CD14-positive monocyte (primary cell): ENCODE measurements around the gene DLX5. TPM values are rescaled to one million over a fixed set of nuclear protein-coding genes. Genes with fewer than 3 reads are reported as not detected.
A peak's percentile ranks its signal among the peaks of the same experiment; 100 is the strongest.

Experiments
- DNase-seq, 3 donors: peaks; one replicate each; pipeline ENCODE4 v3.0.0-alpha.2; 2011 to 2022
- H2AFZ ChIP-seq: 2 replicates; pipeline ENCODE4 v1.6.0; 2012; ENCODE audit warnings: mild to moderate bottlenecking, low read depth, low read length, inconsistent platforms; ENCODE audit not compliant: insufficient read depth, poor library complexity, severe bottlenecking
- H3K27ac ChIP-seq, 2 donors: 1 replicate in 1 of 2; 2 replicates in 1 of 2; pipeline ENCODE4 v1.5.1; 2012 to 2013; ENCODE audit warnings: low read length in 2 of 2, control low read depth in 1 of 2, inconsistent platforms in 1 of 2, low read depth in 1 of 2, mild to moderate bottlenecking in 1 of 2
- H3K27me3 ChIP-seq, 2 donors: one replicate each; pipeline versions ENCODE4 v1.6.0 to v1.6.1; 2011 to 2013; ENCODE audit warnings: low read length in 2 of 2; ENCODE audit not compliant: control insufficient read depth in 2 of 2, insufficient read depth in 2 of 2
- H3K36me3 ChIP-seq, 2 donors: replicated peaks in 1 of 2; 1 replicate in 1 of 2; 2 replicates in 1 of 2; pipeline versions ENCODE4 v1.5.1 to v1.6.1; 2012 to 2013; ENCODE audit warnings: low read length in 2 of 2, control low read depth in 1 of 2, inconsistent platforms in 1 of 2, mild to moderate bottlenecking in 1 of 2; ENCODE audit not compliant: insufficient read depth in 2 of 2, control insufficient read depth in 1 of 2
- H3K4me1 ChIP-seq, 2 donors: 1 replicate in 1 of 2; 2 replicates in 1 of 2; pipeline versions ENCODE4 v1.5.1 to v1.6.1; 2012 to 2013; ENCODE audit warnings: low read length in 2 of 2, control low read depth in 1 of 2, inconsistent platforms in 1 of 2, mild to moderate bottlenecking in 1 of 2, moderate library complexity in 1 of 2; ENCODE audit not compliant: insufficient read depth in 2 of 2, control insufficient read depth in 1 of 2
- H3K4me2 ChIP-seq: replicated peaks from 2 replicates; pipeline ENCODE3; 2012; ENCODE audit warnings: low read length, moderate library complexity, mild to moderate bottlenecking; ENCODE audit not compliant: poor library complexity, severe bottlenecking; ENCODE audit errors: extremely low read depth
- H3K4me3 ChIP-seq, 3 experiments: fragments of 200-600 bp in 1 of 3; sonication (generic) in 1 of 3; replicated peaks in 1 of 3; 1 replicate in 2 of 3; 2 replicates in 1 of 3; pipeline ENCODE4 v1.5.1; 2011 to 2013; ENCODE audit warnings: low read length in 3 of 3, mild to moderate bottlenecking in 3 of 3, control low read depth in 2 of 3, low read depth in 2 of 3, inconsistent platforms in 1 of 3, moderate library complexity in 1 of 3
- H3K79me2 ChIP-seq: 2 replicates; pipeline ENCODE4 v1.6.0; 2012; ENCODE audit warnings: mild to moderate bottlenecking, control low read depth, inconsistent platforms, low read length, moderate library complexity; ENCODE audit not compliant: insufficient read depth
- H3K9ac ChIP-seq: 2 replicates; pipeline ENCODE4 v1.6.0; 2017; ENCODE audit warnings: low read length, mild to moderate bottlenecking; ENCODE audit not compliant: insufficient read depth, poor library complexity, severe bottlenecking
- H3K9me3 ChIP-seq, 2 donors: replicated peaks in 1 of 2; 1 replicate in 1 of 2; 2 replicates in 1 of 2; pipeline versions ENCODE4 v1.5.1 to v1.6.1; 2012 to 2013; ENCODE audit warnings: low read length in 2 of 2, control low read depth in 1 of 2; ENCODE audit not compliant: control insufficient read depth in 1 of 2, insufficient read depth in 1 of 2
- H4K20me1 ChIP-seq: 2 replicates; pipeline ENCODE4 v1.6.0; 2012; ENCODE audit warnings: mild to moderate bottlenecking, low read length, control low read depth, moderate library complexity; ENCODE audit not compliant: insufficient read depth
- H3K27ac Mint-ChIP-seq, 7 donors: one replicate each; pipeline ENCODE4 v1.8.0; 2020; ENCODE audit warnings: mild to moderate bottlenecking in 7 of 7, mixed read lengths in 7 of 7, moderate library complexity in 6 of 7, inconsistent platforms in 2 of 7
- H3K27me3 Mint-ChIP-seq, 3 donors: one replicate each; pipeline ENCODE4 v1.8.0; 2021 to 2022; ENCODE audit warnings: low read depth in 3 of 3, mild to moderate bottlenecking in 3 of 3, mixed read lengths in 3 of 3, moderate library complexity in 3 of 3, inconsistent platforms in 1 of 3
- H3K36me3 Mint-ChIP-seq, 2 donors: one replicate each; pipeline ENCODE4 v1.8.0; 2020; ENCODE audit warnings: mixed read lengths in 2 of 2, inconsistent platforms in 1 of 2, mild to moderate bottlenecking in 1 of 2
- H3K4me1 Mint-ChIP-seq: one replicate; pipeline ENCODE4 v1.8.0; 2020; ENCODE audit warnings: mild to moderate bottlenecking, mixed read lengths
- H3K4me3 Mint-ChIP-seq, 2 donors: one replicate each; pipeline ENCODE4 v1.8.0; 2020; ENCODE audit warnings: mild to moderate bottlenecking in 2 of 2, mixed read lengths in 2 of 2, moderate library complexity in 1 of 2
- H3K9me3 Mint-ChIP-seq, 7 donors: one replicate each; pipeline ENCODE4 v1.8.0; 2020 to 2022; ENCODE audit warnings: mixed read lengths in 7 of 7, mild to moderate bottlenecking in 6 of 7, moderate library complexity in 6 of 7, inconsistent platforms in 2 of 7
- WGBS: methylation state at CpG from one replicate; pipeline ENCODE4 v1.1.5; 2013; ENCODE audit warnings: missing lambda C conversion rate; ENCODE audit not compliant: insufficient coverage; 5-methylcytosine and 5-hydroxymethylcytosine counted together
- intact Hi-C, 2 donors: fragments of 100-400 bp; cut with micrococcal nuclease; formaldehyde crosslinking; loops; one replicate each; pipeline versions ENCODE4 v1.15.0 to v1.15.1; 2023
- polyA plus RNA-seq, 3 donors: library from polyadenylated mRNA; depleted of rRNA in 1 of 3; unstranded in 2 of 3; stranded (reverse) in 1 of 3; fragments of 300-500 nt in 2 of 3; fragments of >200 nt in 1 of 3; fragmentation: Illumina TruSeq in 2 of 3; gene quantifications; 1 replicate in 2 of 3; 2 replicates in 1 of 3; pipeline ENCODE4 v1.2.3, GENCODE V29; 2012 to 2021
- TF ChIP-seq, protein P1 (sequence below): fragments of 200-600 bp; IDR thresholded peaks from one replicate; pipeline ENCODE4 v1.8.0; 2022; ENCODE audit warnings: antibody characterized with exemption, mild to moderate bottlenecking

The DLX5 gene
- polyA plus RNA-seq, 3 donors, result not detected

DNA sequence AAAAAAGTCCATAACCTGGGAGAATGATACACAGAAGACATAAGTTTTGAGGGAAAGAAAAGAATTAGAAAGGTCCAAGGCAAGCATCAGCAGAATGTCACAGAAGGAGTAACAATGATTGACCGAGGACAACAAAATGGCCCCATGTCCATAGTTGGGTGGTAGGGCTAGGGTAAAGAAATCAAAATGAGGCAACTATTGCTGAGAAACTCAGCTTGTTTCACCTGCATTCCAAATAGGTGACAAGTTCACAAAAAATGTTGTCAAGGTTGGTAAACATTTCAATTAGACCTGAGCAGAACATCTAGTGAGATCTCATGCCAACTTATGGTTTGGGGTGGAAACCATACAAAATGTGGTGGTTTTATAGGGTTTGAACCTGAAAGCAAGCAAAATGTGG lies 42.0 kb downstream of the DLX5 start:
- Histone ChIP-seq H3K36me3 (no peaks in the 10 kb centered on the region), H3K4me2 (no peak overlapping the region), H3K27ac (no peak overlapping the region), H3K27me3 (peaks cover 20 to 21% of the 10 kb centered on the region in 2 donors), H3K4me1 (no peaks in the 10 kb centered on the region), H3K9ac (no peak overlapping the region), H2AFZ (no peak overlapping the region), H4K20me1 (no peaks in the 10 kb centered on the region), H3K9me3 (no peaks in the 10 kb centered on the region), H3K79me2 (no peaks in the 10 kb centered on the region), H3K4me3 (no peak overlapping the region)
- peak overlapping the region in 1 of 2 donors; percentile 8 for H3K4me3 Mint-ChIP-seq
- no peaks in the 10 kb centered on the region for H3K4me1 Mint-ChIP-seq
- H3K27ac Mint-ChIP-seq, result no peak overlapping the region
- DNase-seq, result no peak
- no peaks in the 10 kb centered on the region for H3K36me3 Mint-ChIP-seq
- peaks cover 0 to 8% (median 1%) of the 10 kb centered on the region in 7 donors for H3K9me3 Mint-ChIP-seq
- 100% methylated on average over 1 of the region's 1 CpG for WGBS
- TF ChIP-seq, protein P1, sequence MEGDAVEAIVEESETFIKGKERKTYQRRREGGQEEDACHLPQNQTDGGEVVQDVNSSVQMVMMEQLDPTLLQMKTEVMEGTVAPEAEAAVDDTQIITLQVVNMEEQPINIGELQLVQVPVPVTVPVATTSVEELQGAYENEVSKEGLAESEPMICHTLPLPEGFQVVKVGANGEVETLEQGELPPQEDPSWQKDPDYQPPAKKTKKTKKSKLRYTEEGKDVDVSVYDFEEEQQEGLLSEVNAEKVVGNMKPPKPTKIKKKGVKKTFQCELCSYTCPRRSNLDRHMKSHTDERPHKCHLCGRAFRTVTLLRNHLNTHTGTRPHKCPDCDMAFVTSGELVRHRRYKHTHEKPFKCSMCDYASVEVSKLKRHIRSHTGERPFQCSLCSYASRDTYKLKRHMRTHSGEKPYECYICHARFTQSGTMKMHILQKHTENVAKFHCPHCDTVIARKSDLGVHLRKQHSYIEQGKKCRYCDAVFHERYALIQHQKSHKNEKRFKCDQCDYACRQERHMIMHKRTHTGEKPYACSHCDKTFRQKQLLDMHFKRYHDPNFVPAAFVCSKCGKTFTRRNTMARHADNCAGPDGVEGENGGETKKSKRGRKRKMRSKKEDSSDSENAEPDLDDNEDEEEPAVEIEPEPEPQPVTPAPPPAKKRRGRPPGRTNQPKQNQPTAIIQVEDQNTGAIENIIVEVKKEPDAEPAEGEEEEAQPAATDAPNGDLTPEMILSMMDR, result no peak
- intact Hi-C loops, result no loop called here
- H3K27me3 Mint-ChIP-seq, result peaks cover 16 to 21% (median 20%) of the 10 kb centered on the region in 3 donors

DNA sequence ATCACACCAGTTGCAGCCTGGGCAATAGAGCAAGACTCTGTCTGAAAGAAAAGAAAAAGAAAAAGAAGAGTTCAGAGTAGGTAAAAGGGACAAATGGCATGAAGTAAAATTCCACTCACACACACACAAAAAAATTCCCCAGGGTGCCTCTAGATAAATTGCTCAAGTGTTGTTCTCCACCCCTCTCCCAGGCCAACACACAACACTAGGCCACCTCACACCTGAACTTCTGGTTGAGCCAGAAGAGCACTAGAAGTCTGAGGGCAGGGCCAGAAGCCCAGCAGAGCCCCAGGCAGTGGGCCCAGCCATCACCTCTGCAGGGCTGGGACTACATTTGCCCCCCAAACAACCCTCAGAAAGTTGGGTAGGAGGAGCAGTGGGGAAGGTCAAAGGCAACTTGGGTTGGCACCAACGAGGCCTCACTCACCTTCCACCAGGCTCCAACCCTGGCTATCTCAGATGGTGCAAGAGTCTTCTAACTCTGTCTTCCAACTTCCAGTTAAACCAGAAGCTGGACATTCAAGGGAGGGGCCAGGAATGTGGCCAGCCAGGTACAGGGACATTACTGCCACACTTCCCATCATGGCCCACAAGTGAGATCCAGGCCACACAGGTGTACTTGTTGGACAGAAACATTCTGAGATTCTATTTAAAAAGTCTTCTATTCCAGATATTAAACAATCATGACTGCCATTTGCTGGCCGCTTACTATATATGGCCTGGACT lies 44.9 kb downstream of the DLX5 start:
- Histone ChIP-seq H2AFZ (no peak overlapping the region), H4K20me1 (no peaks in the 10 kb centered on the region), H3K27ac (no peak overlapping the region), H3K9ac (no peak overlapping the region), H3K27me3 (peaks cover 2% of the 10 kb centered on the region in 2 donors), H3K36me3 (no peaks in the 10 kb centered on the region), H3K4me1 (no peaks in the 10 kb centered on the region), H3K4me3 (no peak overlapping the region), H3K9me3 (no peaks in the 10 kb centered on the region), H3K79me2 (no peaks in the 10 kb centered on the region), H3K4me2 (no peak overlapping the region)
- WGBS, result 100% methylated on average over 1 of the region's 2 CpGs
- no peaks in the 10 kb centered on the region for H3K36me3 Mint-ChIP-seq
- H3K27ac Mint-ChIP-seq, result no peak overlapping the region
- no peak for DNase-seq
- intact Hi-C loops, result no loop called here
- TF ChIP-seq, protein P1, result no peak
- H3K4me1 Mint-ChIP-seq, result no peaks in the 10 kb centered on the region
- H3K9me3 Mint-ChIP-seq, result peaks cover 0 to 6% (median 1%) of the 10 kb centered on the region in 7 donors
- no peak overlapping the region for H3K4me3 Mint-ChIP-seq
- peaks cover 5 to 7% (median 7%) of the 10 kb centered on the region in 3 donors for H3K27me3 Mint-ChIP-seq
